ENCODE measurements around the gene RPUSD1. TPM values are rescaled to one million over a fixed set of nuclear protein-coding genes. Genes with fewer than 3 reads are reported as not detected.
"Not testable (repeated sequence)": the region's sequence is repeated elsewhere in the genome, so short reads cannot be mapped to it uniquely, and the experiment has no call there.

RPUSD1 gene
- total RNA-seq, 1 donor from 2014 or later = 27.4 TPM

DNA sequence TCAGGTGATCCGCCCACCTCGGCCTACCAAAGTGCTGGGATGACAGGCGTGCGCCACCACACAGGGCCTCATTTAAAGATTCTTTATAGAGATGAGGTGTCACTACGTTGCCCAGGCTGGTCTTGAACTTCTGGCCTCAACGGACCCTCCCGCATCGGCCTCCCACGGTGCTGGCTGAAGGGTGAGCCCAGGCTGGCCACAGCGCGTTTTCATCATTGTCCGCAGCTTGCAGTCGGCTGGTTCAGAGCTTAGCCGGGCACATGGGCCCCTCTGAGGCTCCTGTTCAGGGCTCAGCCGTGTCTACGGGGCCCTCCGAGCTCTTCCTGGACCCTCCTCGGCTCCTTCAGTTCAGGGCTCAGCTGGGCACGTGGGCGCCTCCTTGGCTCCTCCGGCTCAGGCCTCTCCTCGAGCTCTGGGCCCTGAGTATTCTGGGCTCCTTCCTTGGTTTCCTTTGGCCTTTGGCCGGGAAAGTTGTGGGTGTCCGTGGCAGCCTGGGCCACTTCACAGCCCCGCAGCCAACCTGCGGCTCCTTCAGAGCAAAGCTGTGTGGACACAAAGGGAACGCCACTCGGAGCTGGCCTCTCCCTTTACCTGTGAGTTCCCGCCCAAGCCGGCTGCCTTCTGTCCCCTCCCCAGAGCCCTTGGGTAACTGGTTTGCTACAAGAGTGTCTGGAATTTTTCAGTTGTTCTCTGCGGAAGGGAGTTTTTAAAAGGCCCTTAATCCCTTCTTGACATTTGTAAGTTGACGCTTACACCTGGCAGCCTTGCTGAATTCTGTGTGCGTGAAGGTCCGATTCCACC is 28.9 kb downstream of the RPUSD1 start:
- FAIRE-seq = no peak
- no peaks in the 10 kb centered on the region for H3K36me3 ChIP-seq (ENCODE audit: control insufficient read depth, insufficient read depth, low read length)
- no peaks in the 10 kb centered on the region for H3K27me3 ChIP-seq (ENCODE audit: control insufficient read depth, insufficient read depth, low read length)
- DNase-seq (ENCODE audit: low read depth) = peak; percentile 12
- no peak overlapping the region for H3K4me3 ChIP-seq (ENCODE audit: low read depth, low read length)
- TF ChIP-seq, protein P1, sequence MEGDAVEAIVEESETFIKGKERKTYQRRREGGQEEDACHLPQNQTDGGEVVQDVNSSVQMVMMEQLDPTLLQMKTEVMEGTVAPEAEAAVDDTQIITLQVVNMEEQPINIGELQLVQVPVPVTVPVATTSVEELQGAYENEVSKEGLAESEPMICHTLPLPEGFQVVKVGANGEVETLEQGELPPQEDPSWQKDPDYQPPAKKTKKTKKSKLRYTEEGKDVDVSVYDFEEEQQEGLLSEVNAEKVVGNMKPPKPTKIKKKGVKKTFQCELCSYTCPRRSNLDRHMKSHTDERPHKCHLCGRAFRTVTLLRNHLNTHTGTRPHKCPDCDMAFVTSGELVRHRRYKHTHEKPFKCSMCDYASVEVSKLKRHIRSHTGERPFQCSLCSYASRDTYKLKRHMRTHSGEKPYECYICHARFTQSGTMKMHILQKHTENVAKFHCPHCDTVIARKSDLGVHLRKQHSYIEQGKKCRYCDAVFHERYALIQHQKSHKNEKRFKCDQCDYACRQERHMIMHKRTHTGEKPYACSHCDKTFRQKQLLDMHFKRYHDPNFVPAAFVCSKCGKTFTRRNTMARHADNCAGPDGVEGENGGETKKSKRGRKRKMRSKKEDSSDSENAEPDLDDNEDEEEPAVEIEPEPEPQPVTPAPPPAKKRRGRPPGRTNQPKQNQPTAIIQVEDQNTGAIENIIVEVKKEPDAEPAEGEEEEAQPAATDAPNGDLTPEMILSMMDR (IDR thresholded peaks at IDR 0.05; ENCODE audit: insufficient read depth, low read length, severe bottlenecking) = no peak

DNA sequence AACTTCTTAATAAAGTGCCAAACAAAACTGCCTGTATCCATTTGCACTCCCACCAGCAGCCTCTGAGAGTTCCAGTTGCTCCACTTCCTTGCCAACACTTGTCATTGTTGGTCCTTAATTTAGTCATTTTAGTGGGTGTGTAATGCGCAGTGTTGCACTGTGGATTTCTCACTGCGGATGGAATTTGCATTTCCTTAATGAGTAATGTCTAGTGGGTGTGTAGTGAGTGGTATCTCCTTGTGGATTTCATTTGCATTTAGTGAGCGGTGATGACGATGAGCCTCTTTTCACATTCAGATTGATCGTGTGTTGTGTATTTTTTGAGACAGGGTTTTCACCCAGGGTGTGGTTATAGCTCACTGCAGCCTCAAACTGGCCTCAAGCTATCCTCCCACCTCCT is 31.8 kb downstream of the RPUSD1 start:
- DNase-seq (ENCODE audit: low read depth) (no peak), FAIRE-seq (peak; percentile 7)
- Histone ChIP-seq H3K36me3 (ENCODE audit: control insufficient read depth, insufficient read depth, low read length) (no peaks in the 10 kb centered on the region), H3K4me3 (ENCODE audit: low read depth, low read length) (no peak overlapping the region), H3K27me3 (ENCODE audit: control insufficient read depth, insufficient read depth, low read length) (peaks cover 2% of the 10 kb centered on the region)
- TF ChIP-seq, protein P1 (IDR thresholded peaks at IDR 0.05; ENCODE audit: insufficient read depth, low read length, severe bottlenecking) = no peak

DNA sequence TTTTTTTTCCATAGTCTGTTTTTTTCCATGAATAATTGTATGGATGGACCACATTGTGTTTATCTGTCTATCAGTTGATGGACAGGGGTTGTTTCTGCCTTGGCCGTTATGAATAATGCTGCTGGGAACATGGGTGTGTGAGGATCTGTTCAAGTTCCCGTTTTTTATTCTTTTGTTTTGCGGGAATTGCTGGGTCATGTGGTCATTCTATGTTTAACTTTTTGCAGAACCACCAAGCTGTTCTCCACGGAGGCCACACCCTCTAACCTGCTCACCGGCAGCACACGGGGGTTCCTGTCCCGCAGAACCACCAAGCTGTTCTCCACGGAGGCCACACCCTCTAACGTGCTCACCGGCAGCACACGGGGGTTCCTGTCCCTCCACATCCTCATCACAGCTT is 33.5 kb downstream of the RPUSD1 start:
- no peak overlapping the region for H3K4me3 ChIP-seq (ENCODE audit: low read depth, low read length)
- TF ChIP-seq, protein P1 (IDR thresholded peaks at IDR 0.05; ENCODE audit: insufficient read depth, low read length, severe bottlenecking) = no peak
- FAIRE-seq (no peak), DNase-seq (ENCODE audit: low read depth) (no peak)
- peaks cover 4% of the 10 kb centered on the region for H3K27me3 ChIP-seq (ENCODE audit: control insufficient read depth, insufficient read depth, low read length)
- H3K36me3 ChIP-seq (ENCODE audit: control insufficient read depth, insufficient read depth, low read length) = no peaks in the 10 kb centered on the region

DNA sequence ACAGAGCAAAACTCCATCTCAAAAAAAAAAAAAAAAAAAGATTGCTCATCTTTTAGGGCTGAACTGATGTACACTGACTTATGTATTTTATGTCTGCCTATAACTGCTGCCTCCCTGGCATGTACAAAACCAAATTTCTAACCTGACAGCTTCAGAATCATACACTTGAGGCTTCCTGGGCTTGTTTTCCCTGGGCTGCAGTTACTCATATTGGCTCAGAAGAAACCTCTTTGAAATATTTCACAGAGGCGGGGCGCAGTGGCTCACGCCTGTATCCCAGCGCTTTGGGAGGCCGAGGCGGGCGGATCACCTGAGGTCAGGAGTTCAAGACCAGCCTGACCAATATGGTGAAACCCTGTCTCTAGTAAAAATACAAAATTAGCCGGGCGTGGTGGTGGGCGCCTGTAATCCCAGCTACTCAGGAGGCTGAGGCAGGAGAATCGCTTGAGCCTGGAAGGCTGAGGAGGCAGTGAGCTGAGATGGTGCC is 34.0 kb downstream of the RPUSD1 start:
- not testable (repeated sequence) for FAIRE-seq; H3K36me3 ChIP-seq (ENCODE audit: control insufficient read depth, insufficient read depth, low read length); H3K4me3 ChIP-seq (ENCODE audit: low read depth, low read length); DNase-seq (ENCODE audit: low read depth); H3K27me3 ChIP-seq (ENCODE audit: control insufficient read depth, insufficient read depth, low read length)

DNA sequence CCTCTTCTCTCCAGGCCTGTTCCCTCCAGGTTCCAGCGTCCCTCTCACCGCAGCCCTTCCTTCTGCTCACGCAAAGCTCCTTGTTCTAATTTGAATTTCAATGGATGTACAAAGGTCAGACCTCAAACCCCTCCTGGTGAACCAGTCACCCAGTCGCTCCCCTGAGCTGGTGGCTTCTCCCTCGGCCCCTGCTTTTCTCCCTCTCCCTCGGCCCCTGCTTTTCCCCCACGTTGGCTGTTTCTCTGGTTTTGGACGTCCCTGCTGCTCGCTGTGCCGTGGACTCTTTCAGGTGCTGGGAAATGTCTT is 36.2 kb downstream of the RPUSD1 start:
- DNase-seq (ENCODE audit: low read depth) (no peak), FAIRE-seq (no peak)
- TF ChIP-seq, protein P1 (IDR thresholded peaks at IDR 0.05; ENCODE audit: insufficient read depth, low read length, severe bottlenecking) = no peak
- peaks cover 4% of the 10 kb centered on the region for H3K27me3 ChIP-seq (ENCODE audit: control insufficient read depth, insufficient read depth, low read length)
- H3K4me3 ChIP-seq (ENCODE audit: low read depth, low read length) = no peak overlapping the region
- H3K36me3 ChIP-seq (ENCODE audit: control insufficient read depth, insufficient read depth, low read length) = no peaks in the 10 kb centered on the region

DNA sequence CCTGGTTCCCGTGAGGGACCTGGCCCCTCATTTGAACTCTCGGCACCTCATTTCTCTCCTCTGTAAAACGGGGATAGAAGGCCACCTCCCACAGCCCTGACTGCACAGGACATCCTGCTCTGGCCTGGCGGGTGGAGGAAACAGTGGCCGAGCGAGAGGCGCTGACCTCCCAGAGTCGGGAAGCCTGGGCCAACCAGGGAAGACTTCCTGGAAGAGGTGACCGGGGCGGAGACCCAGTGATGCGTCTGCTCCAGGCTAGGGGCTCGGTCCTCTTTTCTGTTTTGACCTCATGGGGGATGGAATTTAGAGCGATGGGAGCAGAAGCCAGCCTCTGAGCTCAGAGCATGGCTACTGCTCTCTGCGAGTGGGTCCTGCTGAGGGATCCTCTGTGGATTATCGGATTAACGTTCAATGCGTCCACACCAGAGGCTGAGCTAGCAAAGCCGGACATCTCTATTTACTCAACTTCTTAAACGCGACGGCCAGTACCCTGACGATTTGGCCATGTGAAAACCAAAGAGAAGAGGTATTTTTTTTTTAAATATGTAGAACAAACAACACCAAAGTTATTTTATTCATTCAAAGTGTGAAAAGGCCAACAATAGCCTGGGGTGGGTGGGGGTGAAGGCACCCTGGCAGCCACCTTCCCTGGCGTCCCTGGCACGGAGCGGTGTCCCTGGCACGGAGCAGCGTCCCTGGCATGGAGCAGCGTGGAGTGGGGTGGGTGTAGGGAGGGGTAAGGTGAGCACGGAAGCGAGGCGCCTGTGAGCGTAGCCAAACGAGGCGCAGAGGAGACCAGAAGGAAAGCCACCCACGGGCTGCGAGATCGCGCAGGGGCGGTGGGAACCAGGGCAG is 36.8 kb downstream of the RPUSD1 start:
- peaks cover 4% of the 10 kb centered on the region for H3K27me3 ChIP-seq (ENCODE audit: control insufficient read depth, insufficient read depth, low read length)
- no peak for FAIRE-seq
- H3K36me3 ChIP-seq (ENCODE audit: control insufficient read depth, insufficient read depth, low read length) = no peaks in the 10 kb centered on the region
- H3K4me3 ChIP-seq (ENCODE audit: low read depth, low read length) = no peak overlapping the region
- no peak for DNase-seq (ENCODE audit: low read depth)
- TF ChIP-seq, protein P1 (IDR thresholded peaks at IDR 0.05; ENCODE audit: insufficient read depth, low read length, severe bottlenecking) = no peak

All from bronchial epithelial cell (primary cell).